Erythroblast (primary cell): ENCODE results near the gene XAGE1B.

Experiments
- GATA1 ChIP-seq: IDR thresholded peaks from 2 replicates; pipeline ENCODE4 v1.6.1; 2011; ENCODE audit warnings: low read depth, mild to moderate bottlenecking, control low read depth, low read length, moderate library complexity
- POLR2A ChIP-seq: IDR thresholded peaks from 2 replicates; pipeline ENCODE4 v1.6.1; 2011; ENCODE audit warnings: mild to moderate bottlenecking, low read length

DNA sequence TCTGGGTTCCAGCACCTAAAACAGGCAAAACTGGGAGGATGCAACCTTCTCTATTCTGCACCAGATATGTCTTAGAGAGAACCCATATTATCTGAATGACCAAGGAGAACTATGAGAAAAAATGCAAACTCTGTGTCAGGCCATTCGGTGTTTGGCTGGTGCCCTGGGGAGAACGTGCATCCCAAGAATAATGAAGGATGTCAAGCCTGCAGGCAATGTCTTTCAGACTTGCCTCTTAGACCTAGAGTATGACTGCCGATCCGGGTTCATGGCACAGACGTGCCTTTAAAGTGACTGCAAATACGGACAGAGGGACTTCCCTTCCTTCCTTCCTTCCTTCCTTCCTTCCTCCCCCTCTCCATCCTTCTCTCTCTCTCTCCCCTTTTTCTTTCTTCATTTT, 6.9 kb downstream of the XAGE1B start:
- no peak for TF ChIP-seq POLR2A
- no peak for TF ChIP-seq GATA1
